Erythroblast (primary cell): ENCODE data around the gene TMUB1.

Experiments
- GATA1 ChIP-seq: IDR thresholded peaks from 2 replicates; pipeline ENCODE4 v1.6.1; 2011; ENCODE audit warnings: low read depth, mild to moderate bottlenecking, control low read depth, low read length, moderate library complexity
- POLR2A ChIP-seq: IDR thresholded peaks from 2 replicates; pipeline ENCODE4 v1.6.1; 2011; ENCODE audit warnings: mild to moderate bottlenecking, low read length

DNA sequence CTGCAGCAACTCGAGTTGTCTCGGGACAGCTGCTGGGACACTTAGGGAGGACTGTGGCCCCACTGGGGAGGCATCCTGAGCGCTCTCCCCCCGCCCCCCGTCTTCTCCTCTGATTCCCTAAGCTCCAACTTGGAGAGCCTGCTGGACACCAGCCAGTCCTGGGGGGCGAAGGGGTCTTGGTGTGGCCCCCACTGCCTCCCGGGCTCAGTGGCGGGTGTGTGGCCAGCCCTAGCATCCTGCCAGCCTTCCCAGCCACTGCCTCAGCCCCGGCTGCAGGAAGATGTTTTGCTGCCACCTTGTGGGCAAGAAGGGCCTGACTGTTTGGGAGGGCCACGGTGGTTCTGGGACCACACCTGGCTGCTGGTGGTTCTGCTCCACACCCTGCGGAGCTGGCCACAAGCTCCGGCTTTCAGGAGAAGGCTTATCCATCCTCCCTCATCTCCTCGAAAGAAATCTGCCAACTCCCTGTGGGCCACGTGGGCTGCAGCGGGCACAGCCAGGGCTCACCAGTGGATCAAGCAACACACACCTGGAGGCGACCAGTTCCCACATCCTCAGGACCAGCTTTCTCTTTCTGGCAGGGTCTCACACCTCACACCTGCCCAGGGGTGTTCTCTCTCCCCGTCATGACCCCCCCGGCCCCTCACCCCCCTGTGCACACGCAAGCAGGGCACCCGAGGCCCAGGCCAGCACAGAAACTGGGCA, 27.8 kb upstream of the TMUB1 start:
- TF ChIP-seq POLR2A: no peak
- no peak for TF ChIP-seq GATA1
